Fibroblast of villous mesenchyme (primary cell): ENCODE data around the gene RASSF3. TPM values are rescaled to one million over a fixed set of nuclear protein-coding genes. Genes with fewer than 3 reads are reported as not detected.

Source experiments
- DNase-seq: peaks from one replicate; pipeline ENCODE4 v3.0.0-alpha.2; 2010; ENCODE audit warnings: low read depth
- H3K4me3 ChIP-seq: 2 replicates; pipeline ENCODE4 v1.5.1; 2011; ENCODE audit warnings: low read depth, mild to moderate bottlenecking, low read length
- total RNA-seq: library from RNA; depleted of rRNA; stranded (reverse); fragments of >200 nt; gene quantifications from 2 replicates; pipeline ENCODE4 v1.2.3, GENCODE V29; 2012
- TF ChIP-seq, protein P1 (sequence below): IDR thresholded peaks from 2 replicates; pipeline ENCODE4 v1.5.1; 2012; ENCODE audit warnings: low read depth, mild to moderate bottlenecking, low read length; ENCODE audit not compliant: insufficient read depth

RASSF3 gene
- total RNA-seq, 1 donor, result 31.1 TPM

GRCh38 chr12:64633940-64634337, 23.6 kb downstream of the RASSF3 start:
- TF ChIP-seq, protein P1, sequence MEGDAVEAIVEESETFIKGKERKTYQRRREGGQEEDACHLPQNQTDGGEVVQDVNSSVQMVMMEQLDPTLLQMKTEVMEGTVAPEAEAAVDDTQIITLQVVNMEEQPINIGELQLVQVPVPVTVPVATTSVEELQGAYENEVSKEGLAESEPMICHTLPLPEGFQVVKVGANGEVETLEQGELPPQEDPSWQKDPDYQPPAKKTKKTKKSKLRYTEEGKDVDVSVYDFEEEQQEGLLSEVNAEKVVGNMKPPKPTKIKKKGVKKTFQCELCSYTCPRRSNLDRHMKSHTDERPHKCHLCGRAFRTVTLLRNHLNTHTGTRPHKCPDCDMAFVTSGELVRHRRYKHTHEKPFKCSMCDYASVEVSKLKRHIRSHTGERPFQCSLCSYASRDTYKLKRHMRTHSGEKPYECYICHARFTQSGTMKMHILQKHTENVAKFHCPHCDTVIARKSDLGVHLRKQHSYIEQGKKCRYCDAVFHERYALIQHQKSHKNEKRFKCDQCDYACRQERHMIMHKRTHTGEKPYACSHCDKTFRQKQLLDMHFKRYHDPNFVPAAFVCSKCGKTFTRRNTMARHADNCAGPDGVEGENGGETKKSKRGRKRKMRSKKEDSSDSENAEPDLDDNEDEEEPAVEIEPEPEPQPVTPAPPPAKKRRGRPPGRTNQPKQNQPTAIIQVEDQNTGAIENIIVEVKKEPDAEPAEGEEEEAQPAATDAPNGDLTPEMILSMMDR, result no peak

GRCh38 chr12:64634508-64635092, 24.3 kb downstream of the RASSF3 start:
- no peak for DNase-seq
- H3K4me3 ChIP-seq, result no peak overlapping the region
- TF ChIP-seq, protein P1, result no peak

More at GRCh38 chr12:64633940-64634337, 23.6 kb downstream of the RASSF3 start:
- DNase-seq, result peak; percentile 67
- no peak overlapping the region for H3K4me3 ChIP-seq

DNA sequence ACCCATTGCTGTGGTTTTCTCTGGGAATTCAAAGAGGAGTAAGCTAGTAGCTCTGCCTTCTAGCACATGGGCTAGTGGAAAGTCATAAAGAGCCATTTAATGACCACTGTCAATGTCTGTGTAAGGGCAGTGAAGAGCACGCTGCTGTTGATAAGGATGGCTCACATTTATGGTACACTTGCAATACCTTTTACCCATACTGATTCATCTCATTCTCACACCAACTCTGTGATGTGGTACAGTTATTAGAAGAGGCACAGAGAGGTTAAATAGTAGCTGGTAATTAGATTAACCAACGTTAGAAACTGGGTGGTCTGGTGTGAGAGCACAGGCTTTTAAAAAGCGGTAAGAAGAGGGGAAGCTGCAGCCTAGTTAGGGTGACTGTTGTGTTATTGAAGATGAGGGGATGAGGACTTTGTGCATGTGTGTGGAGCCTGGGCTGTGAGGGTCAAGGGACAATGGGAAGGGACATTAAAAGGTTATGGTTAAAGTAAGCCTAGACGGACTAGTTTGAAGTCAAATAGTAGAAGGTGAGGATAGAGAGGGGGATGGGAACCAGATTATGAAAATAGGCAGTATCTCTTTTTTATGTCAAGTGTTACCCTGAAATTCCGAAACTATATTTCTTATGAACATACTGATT, 25.2 kb downstream of the RASSF3 start:
- no peak overlapping the region for H3K4me3 ChIP-seq
- TF ChIP-seq, protein P1, result no peak
- DNase-seq, result no peak

DNA sequence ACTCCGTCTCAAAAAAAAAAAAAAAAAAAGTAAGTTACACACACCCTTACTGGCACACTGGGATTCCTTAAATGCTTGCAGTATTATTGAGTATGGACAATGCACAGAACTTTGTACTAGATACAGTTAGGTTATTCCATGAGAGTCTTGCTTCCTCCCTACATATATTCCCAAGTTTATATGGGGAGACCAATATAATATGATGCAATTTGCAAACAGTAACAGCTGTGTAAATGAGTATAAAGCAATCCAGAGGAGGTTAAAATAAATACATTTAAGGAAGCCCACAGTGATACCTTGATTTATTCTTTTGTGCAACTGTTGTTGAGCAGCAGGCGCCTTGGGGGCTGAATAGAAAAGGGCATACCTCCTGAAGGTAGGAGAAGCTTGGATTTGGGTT, 26.6 kb downstream of the RASSF3 start:
- peak; percentile 32 for DNase-seq
- TF ChIP-seq, protein P1, result no peak
- H3K4me3 ChIP-seq, result no peak overlapping the region

DNA sequence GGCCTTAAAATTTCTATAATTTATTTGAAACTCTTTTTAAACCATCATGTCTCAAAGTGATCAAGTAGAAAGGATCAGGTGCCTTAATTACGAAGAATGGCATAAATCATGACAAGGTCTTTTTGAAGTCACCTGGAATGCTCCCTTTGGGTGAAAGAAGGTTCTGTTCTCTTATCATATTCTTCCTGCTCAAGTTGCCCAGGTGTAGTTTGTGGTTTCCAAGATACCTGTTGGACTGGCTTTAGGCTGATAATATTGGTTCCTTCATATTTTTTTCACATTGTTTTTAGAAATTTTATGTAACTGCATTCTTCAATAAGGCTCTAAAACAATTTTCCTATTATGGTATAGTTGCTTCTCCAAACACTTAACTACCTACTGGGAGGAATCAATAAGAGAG, 29.2 kb downstream of the RASSF3 start:
- TF ChIP-seq, protein P1, result no peak
- no peak for DNase-seq
- H3K4me3 ChIP-seq, result no peak overlapping the region

DNA sequence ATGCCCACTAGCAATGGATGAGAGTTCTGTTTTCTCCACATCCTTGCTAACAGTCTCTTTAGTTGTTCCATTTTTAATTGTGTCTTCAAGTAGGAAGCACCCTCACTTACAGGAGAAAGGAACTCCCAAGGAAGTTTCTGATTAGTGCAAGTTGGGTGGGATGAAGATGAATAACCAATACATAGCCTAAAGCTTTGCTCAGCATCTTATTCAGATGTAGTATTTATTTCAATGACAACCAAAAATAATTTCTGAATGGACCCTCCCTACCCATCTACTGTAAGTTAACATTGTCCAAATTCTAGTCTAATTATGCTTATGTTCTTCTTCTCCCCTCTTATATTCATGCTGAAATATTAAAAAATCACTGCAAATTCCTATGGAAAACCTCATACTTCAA, 36.0 kb downstream of the RASSF3 start:
- H3K4me3 ChIP-seq, result no peak overlapping the region
- no peak for DNase-seq
- TF ChIP-seq, protein P1, result no peak
